HG03469 (cell line): ENCODE measurements around the gene CAMK1D.

Source experiments
- ATAC-seq: cut with Tn5 transposase; IDR thresholded peaks from one replicate; pipeline ENCODE4 v1.9.1; 2021; ENCODE audit warnings: mild to moderate bottlenecking, moderate library complexity, moderate number of reproducible peaks; ENCODE audit not compliant: unreplicated experiment

The CAMK1D gene

DNA sequence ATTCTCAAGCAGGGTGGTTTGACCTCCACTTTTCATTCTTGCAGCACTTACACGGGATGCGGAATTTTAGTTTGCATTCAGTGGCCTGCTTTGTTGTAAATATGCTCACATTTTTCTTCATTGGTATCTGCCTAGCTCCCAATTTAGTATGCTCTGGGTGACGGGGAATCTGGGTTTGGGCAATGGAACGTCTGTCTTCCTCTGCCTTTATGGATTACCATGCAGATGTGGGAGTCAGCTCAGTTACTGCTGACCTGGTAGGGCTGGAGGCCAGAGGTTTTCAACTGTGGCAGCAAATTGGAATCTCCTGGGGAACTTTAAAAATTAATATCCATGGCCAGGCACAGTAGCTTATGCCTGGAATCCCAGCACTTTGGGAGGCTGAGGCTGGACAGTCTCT, 161.6 kb downstream of the CAMK1D start:
- ATAC-seq: no peak

DNA sequence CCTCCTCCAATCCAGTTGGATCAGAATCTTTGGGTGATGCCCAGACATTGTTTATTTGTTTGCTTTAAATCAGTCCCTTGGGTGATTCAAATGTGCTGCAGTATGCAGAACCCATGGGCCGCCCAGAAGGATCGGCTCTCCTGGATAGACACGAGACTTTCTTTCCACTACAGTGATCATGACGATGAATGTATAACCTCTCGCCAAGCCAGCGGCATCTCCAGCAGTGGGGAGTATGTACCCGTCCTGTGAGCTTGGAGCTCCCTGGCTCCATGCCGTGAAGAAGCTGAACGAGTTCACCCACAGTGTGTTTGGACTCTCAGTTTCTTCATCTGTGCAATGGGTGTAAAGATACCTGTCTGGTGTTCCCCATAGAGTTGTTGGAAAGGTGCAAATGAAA, 162.3 kb downstream of the CAMK1D start:
- no peak for ATAC-seq

DNA sequence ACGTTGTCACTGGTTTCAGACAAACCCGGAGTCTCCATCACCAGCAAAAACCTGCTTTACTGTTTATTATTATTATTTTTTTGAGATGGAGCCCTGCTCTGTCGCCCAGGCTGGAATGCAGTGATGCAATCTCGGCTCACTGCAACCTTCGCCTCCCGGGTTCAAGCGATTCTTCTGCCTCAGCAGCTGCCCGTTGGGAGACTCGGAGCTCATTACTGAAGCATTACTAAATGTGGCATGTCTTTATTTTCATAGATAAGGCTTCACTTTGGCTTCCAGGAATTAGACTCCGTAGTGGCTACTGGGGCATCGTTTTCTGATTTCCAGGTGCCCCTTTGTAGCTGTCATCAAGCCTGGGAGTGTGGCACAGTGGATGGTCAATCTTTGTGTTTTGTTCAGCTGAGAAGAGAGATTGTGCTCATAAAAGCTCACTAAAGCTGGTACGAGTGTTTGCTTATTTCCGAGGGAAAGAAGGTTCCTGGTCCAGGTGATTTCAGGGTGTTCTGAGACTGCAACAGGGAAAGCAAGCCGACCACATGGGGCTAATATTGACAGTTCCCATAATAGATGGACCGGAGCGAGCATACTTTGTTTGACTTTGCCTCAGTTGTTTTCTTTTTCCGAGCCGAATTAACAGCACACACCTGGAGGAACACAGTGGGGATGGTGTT, 163.1 kb downstream of the CAMK1D start:
- no peak for ATAC-seq

DNA sequence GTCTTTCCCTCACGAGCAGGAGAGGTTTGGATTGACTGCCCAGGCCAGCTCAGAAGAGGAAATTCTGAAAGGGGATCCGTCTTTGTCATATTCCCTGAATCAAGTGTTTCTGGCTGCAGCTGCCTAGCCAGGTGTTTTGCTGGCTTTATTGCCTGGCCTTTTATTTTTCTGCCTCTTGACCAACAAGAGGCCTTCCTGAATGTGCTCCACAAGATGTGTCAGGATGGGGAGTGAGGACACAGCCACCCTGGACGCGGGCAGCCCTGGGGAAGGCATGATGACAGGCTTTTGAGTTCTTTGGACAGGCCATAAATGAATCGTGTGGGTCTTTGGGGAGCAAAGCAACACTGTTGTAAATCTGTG, 163.6 kb downstream of the CAMK1D start:
- no peak for ATAC-seq

DNA sequence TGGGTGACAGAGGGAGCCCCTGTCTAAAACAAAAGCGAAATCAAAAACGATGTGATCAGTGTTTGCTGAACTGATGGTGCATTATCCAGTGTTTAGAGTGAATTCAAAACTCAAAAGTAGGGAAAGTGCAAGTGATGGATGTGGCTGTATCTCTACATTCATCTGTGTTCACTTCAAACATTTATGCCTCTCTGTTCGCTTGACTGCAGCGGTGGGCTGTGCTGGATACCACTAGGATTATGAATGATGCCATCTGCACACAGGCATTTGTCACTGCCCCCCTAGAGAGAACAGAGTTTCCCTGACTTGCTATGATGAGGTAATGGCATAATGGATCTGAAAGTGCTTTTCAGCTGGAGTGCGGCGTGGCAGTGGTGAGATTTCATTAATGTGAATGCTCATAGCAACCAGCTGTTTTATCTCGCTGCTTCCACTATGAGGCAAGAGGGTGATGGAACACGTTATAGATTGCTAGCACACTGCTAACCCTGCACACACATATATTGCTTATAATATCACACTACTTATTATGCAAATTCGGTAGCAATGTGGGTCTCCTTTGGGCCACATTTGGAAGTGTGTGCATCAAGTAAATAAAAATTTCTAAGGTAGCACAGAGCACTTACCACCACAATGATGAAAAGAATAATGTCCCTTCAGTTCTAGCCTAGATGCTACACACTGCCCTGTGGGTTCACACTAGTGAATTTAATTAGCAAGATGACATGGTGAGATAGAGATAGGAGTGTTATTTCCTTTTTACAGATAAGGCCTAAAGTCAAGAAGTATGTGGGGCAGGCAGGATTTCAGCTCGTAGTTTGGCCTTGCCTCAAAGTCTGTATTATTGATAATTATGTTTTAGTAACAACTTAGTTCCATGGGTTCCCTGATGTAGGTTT, 164.7 kb downstream of the CAMK1D start:
- no peak for ATAC-seq

DNA sequence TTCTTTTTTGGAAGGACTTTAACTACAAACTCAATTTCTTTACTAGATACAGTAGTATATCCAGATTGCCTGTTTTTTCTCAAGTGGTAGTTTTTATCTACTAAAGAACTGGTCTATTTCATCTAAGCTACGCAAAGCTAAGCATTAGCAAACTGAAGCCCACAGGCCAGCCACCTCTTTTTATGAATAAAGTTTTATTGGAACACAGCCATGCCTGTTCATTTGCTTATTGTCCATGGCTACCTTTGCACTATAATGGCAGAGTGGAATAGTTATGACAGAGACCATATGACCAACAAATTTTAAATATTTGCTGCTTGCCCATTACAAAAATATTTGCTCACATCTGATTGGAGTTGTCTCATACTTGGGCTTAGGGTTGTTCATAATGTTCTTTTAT, 168.7 kb downstream of the CAMK1D start:
- no peak for ATAC-seq

DNA sequence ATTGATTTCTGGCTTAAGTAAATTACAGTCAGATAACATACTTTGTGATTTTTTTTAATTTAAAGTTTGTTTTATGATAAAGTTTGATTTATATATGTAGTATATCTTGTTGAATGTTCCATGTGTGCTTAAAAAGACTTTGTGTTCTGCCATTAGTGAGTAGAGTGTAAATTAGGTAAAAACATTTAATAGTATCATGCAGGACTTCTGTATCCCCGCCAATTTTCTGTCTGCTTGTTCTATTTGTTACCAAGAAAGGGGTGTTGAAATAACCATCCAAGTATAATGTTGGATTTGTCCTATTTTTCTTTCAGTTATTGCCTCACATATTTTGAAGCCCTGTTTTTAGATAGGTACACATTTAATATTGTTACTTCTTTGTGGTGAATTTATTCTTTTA, 172.1 kb downstream of the CAMK1D start:
- ATAC-seq: no peak

DNA sequence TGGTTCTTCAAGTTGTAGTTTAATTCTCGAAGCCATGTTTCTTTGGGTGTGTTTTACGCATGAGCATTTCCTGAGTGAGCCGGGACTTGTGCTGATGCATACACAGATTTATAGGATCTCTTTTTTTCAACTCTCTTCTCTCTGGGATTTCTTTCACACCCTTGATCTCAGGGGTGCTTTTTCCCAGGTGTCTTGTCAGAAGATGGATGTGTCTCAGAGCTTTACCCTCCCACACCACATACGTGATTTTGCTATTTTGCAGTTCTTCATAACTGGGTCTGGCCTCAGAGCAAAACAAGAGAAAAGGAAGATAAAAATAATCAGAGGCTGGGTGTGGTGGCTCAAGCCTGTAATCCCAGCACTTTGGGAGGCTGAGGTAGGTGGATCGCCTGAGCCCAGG, 177.0 kb downstream of the CAMK1D start:
- ATAC-seq: no peak

DNA sequence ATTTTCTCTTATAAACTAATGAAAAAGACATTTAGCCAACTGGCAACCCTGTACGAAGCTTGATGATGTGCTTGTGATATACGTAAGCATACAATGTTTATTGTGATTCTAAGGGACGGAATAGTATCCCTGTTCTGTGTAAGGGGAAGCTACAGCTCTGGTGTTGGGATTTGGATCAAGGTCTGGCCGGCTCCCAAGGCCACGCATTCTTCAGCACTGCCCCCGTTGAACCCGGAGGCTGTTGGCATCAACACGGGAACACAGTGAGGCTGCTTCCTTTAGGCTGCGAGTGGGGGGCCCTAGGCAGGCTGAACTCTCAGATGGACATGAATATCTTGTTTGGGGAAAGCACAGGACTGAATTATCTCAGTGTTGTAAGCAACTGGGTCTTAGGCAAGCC, 180.6 kb downstream of the CAMK1D start:
- no peak for ATAC-seq

DNA sequence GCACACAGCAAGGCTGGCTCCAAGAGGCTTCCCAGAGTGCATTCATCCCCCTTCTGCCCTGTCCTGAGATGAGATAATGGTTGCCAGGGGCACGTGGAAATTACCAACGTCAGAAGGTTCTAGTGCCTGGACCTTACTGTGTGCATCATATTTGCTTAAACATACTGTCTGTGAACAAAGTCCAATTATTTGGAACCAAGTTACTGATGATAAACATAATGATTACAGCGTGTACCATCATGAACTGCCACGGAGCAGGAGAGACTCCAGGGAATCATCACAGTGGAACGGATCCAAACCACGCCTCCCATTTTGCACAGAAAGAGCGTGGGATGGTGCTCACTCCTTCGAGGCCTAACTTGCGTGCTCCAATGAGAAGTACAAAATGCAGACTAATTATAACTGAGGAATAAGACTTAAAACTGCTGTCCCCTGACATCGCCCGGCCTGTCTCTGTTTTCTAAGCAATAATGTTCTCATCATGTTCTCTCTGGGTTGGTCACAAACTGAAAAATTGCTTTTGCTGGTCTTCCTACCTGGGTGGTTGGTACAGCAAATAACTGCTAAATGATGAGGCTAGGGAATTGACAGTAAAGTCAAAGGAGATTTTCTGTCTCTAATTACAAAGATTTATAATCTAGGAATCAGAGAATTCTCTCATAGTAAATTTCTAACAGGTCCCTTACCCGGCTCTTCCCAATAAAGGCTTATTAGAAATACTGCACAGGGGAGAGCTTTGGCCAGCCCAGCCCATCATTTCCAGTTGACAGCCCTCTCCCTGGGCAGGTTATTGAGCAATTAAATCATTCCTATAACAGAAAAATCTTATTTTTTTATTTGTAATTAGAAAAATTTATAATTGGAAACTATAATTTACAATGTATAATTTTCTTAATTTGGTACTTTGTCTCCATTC, 182.2 kb downstream of the CAMK1D start:
- ATAC-seq: no peak

DNA sequence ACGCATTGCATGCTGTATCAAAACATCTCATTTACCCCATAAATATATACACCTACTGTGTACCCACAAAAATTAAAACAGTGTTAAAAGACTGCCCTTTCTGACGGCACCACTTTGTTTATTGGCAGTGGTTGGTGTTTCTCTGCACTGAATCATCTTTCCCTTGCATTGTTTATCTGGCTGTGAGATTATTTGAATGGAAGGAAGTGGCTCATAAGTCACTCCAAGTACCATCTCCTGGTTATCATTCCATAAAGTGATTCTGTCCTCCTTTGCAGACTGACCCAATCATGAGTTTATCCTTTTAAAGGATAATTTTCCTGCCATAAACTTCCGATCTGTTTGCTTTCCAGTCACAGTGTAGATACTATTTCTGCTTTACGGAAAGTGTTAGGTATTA, 183.8 kb downstream of the CAMK1D start:
- ATAC-seq: no peak

DNA sequence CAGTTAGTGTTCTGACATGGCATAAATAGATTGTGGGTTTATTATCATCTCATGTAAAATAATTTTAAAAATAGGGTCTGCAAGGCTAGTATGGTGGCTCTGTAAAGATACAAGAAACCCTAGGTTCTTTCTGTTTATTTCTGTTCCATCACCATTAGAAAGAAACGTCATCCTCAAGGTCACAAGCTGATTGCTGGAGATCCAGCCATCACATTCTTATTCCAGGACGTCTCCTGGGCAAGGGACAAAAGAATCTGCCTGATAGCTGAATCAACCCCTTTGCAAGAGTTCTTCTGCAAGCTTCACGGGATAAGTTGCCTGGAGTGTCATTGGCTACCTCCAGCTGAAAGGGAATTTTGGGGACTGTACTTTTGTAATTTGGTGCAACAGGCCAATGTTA, 184.4 kb downstream of the CAMK1D start:
- no peak for ATAC-seq

DNA sequence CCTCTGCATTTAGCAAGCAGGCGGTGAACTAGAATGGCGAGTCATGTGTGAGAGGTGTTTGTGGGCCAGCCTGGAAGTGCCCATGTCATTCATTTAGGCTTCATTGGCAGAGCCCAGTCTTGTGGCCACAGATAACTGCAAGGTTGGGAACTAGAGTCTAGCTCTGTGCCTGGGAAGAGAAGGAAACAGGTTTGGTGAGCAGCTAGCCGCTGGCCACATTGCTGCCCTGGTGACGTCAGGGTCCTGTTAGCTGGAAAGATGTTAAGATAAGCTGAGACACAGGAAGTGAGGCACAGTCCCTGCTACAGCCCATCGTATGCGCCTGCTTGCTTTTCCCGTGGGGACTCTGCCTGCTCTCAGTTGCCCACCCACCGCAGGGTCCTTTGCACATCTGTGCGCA, 185.5 kb downstream of the CAMK1D start:
- no peak for ATAC-seq

DNA sequence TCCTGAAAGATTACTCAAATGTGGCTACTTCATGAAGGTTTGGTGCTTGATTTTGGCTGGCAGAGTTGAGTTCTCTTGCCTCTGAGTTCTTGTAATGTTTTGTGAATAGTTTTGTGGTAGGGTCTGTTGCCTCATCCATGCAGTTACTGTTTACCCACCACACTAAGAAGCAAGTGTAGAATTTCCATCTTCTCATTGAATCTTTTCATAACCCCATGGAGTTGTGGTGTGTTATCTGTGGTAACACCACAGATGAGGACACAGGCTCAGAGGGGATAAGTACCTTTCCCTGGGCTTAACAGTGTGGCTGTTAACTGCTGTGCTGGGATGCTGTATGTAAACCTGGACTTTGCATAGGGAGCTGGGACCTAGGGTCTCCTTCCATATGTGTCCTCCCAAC, 186.3 kb downstream of the CAMK1D start:
- ATAC-seq: no peak

DNA sequence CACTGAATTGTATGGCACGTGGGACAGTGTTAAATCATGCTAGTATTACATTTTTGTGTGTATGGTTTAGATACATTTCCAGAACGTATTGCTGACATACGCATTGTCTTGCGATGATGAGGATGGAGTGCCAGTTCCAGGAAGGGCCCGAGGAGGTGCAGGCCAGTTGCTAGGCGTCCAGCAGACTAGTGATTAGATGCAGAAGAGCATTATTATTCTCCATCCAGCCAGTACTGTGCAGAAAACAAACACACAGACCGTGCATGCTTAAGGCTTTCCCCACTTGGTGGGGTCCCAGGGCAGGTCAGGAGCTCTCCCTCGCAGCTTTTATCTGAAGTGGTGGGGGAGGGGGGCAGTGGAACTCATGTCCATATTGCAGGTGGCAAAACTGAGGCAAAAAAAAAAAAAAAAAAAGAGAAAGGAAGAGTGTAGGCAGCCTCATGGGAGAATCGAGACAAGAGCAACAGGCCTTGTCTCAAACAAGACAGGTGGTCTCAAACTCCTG, 189.2 kb downstream of the CAMK1D start:
- no peak for ATAC-seq

DNA sequence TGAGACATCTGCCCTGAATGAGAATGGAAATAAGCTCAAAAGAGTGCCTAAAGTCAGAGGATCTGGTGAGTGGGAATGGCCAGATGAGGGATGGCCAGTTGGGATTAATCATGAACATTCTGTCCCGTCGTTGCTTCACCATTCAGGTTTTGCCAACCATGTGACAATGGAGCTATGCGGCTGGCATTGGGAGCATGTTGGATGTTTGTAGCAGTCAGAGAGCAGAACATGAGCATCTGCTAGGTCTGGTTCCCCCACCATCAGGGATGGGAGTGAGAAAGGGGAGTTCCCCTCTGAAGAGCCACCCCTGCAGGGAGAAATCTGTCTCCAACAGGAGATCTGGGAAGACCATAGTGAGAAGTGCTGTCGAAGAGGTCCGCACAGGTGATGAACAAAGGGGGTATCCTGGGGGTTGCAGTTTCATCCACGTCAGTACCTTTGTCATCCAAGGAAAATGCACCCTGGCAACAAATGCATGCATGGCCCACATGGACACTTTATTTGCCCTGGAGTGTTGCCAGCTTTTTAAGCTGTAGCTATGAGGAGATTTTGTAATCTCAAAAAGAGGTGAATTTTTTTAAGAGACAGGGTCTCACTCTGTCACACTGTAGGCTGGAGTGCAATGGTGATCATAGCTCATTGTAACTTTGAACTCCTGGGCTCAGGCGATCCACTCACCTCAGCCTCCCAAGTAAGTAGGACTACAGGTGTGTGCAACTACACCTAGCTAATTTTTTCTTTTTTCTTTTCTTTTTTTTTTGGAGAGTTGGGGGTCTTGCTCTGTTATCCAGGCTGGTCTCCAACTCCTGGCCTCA, 190.2 kb downstream of the CAMK1D start:
- ATAC-seq: no peak

DNA sequence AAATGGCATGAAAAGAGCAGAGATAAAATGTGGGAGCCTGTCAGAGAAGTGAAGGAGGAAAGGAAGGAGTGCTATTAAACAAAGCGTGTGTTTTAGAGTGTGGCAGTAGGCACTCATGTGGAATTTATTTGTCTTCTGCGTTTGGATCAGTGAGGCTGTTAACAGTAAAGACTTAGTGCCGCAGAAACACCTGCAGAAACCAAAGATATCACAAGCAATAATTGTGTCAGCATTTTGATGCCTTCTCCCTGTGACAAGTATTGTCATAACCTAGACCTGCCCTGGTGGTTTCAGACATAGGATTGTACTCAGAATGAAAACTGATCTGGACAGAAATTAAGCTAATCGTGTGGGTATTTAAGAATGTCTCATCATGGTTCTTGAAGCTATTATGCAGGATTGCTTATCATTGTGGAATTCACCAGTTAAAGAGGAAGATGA, 191.0 kb downstream of the CAMK1D start:
- ATAC-seq: no peak

DNA sequence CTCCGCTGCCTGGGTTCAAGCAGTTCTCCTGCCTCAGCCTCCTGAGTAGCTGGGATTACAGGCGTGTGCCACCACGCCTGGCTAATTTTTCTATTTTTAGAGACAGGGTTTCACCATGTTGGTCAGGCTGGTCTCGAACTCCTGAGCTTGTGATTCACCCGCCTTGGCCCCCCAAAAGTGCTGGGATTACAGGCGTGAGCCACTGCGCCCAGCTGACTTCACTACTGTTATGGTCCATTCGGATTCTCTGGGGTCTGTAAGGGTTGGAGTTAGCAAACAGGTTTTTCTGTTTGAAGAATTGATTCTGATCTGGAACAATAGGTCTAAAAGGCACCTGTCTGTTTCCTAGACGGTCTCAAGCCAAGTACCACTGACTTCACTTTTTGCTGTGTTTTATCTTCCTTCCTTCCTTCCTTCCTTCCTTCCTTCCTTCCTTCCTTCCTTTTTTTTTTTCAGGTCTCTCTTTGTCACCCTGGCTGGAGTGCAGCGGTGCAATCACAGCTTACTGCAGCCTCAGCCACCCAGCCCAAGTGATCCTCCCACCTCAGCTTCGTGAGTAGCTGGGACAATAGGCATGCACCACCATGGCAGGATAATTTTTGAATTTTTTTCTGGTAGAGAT, 192.2 kb downstream of the CAMK1D start:
- no peak for ATAC-seq

DNA sequence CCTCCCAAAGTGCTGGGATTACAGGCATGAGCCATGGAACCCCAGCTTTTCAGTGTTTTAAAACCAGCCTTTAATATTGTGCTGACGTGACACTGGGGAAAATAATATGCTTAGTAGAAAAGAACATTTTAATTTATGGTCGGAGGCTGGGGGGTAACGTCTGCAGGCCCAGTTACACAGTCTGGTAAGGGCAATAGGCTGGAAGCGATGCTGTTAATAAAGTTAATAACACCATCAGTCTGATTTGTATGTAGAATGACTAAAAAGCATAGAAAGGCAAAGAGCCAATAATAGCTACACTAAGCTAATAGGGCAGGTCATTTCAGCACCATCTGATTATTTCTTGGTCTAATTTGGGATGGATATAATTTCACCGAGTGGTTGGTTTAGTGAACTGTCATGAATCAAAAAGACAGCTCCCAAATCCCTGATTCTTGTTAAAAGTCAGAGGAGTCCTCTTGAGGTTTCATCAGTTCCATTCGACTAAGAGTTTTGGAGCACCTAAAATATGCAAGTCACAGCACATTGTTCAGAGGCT, 192.9 kb downstream of the CAMK1D start:
- ATAC-seq: no peak

DNA sequence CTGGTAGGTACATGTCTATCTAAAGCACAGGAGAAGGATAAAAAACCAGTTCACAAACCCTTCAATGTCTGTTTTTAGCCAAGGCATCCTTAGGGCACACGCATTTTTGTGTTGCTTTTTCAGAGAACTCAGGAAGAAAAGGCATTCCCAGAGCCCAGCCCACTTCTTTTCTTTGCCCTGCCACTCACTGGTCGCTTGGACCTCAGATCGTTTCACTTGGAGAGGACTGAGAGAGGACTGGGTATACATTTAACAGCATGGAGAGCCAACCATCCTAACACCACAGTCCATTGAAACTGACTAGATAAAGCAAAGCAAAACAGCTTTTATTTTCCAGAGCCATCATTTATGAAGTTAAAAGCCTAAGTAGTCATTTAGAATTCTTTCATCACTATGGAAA, 194.2 kb downstream of the CAMK1D start:
- ATAC-seq: no peak
